Activated CD8-positive, alpha-beta memory T cell treated with anti-CD3 and anti-CD28 coated beads, Interleukin-2, amount 10 ng/mL, durations not matched to agents 7 days and 5 days (primary cell): ENCODE results near the gene OTOG. TPM values are rescaled to one million over a fixed set of nuclear protein-coding genes. Genes with fewer than 3 reads are reported as not detected.

Experiments
- ATAC-seq: fragments of 150-1000 bp; cut with Tn5 transposase; one replicate; pipeline ENCODE4 v1.10.0; 2021; ENCODE audit warnings: moderate library complexity
- CTCF ChIA-PET: fragments of 350-600 bp; sonication (Branson Sonifier 250); formaldehyde crosslinking; loops from one replicate; lab custom pipeline; 2021; ENCODE audit warnings: antibody characterized with exemption; lab: Charles Lee
- DNase-seq: peaks from one replicate; pipeline ENCODE4 v3.0.0-alpha.2; 2020
- H3K27ac Mint-ChIP-seq: one replicate; pipeline ENCODE4 v1.8.0; 2021; ENCODE audit warnings: mild to moderate bottlenecking, mixed read lengths
- H3K27me3 Mint-ChIP-seq: one replicate; pipeline ENCODE4 v1.8.0; 2021; ENCODE audit warnings: mixed read lengths
- H3K36me3 Mint-ChIP-seq: one replicate; pipeline ENCODE4 v1.8.0; 2021; ENCODE audit warnings: mild to moderate bottlenecking, mixed read lengths
- H3K4me1 Mint-ChIP-seq: one replicate; pipeline ENCODE4 v1.8.0; 2021; ENCODE audit warnings: mixed read lengths
- H3K4me3 Mint-ChIP-seq: one replicate; pipeline ENCODE4 v1.8.0; 2021; ENCODE audit warnings: mild to moderate bottlenecking, moderate library complexity, mixed read lengths
- H3K9me3 Mint-ChIP-seq: one replicate; pipeline ENCODE4 v1.8.0; 2022; ENCODE audit warnings: low read depth, mixed read lengths
- total RNA-seq, 2 experiments: library from RNA; stranded (reverse); gene quantifications; one replicate each; pipeline ENCODE4 v1.2.3, GENCODE V29; 2021

OTOG gene
- total RNA-seq, 2 experiments from 2014 or later, result not detected

DNA sequence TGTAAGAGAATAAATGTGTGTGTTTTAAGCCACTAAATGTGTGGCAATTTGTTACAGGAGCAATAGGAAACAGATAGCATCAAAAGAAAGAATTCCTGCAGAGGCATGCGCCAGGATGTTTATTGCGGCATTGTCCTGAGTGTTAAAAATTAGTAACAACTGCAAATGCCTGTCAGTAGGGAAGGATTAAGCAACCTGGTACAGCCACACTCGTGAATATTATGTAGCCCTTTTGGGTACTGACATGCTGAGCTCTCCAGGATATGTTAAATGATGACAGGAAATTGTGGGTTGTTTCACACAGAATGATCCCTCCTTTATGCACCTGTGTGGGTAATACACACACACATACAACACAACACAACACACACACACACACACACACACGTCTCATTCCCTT is 102.6 kb downstream of the OTOG start:
- Mint-ChIP-seq H3K9me3 (no peaks in the 10 kb centered on the region), H3K4me1 (no peaks in the 10 kb centered on the region), H3K36me3 (no peaks in the 10 kb centered on the region), H3K27ac (no peak overlapping the region), H3K4me3 (no peak overlapping the region), H3K27me3 (peaks cover 22% of the 10 kb centered on the region)
- ATAC-seq (no peak), DNase-seq (no peak)
- CTCF ChIA-PET, result no interaction called here

DNA sequence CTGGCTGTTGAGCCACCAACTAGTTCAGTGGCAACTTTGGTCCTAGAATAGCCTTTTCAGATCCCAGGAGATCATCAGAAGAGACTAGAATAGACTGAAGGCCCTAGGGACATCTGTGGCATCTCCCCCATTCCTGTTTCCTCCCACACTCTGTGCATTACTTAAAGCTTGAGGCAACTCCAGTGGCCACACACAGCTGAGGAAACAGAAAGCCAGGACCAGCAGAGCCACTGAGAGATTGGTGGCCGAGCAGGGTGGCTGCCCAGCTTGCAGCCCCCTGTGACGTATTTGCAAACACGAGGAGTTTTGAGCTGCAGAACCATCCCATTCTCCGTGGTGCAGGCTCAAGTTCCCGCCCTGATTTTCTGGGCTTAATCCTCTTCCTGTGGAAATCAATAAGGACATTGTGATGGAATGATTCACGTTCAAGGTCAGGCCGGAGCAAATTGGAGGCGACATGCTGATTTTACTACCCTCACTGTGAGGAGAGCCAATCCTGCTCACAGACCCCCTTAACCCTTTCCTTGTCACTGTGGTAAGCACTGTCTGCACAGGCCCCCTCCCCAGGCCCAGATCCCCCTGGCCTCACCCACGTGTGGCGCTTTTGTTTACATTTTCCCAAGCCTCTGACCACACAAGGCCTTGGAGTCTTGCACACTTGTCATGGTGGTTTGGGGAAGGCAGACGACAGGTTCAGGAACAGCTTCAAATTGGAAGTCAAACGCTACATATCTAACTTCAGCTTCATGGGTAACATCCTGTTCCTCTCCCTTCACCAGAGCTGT is 103.3 kb downstream of the OTOG start:
- no peak overlapping the region for H3K27ac Mint-ChIP-seq
- H3K9me3 Mint-ChIP-seq, result no peaks in the 10 kb centered on the region
- no peak for DNase-seq
- ATAC-seq, result no peak
- H3K4me1 Mint-ChIP-seq, result no peaks in the 10 kb centered on the region
- peaks cover 22% of the 10 kb centered on the region for H3K27me3 Mint-ChIP-seq
- H3K4me3 Mint-ChIP-seq, result no peak overlapping the region
- no peaks in the 10 kb centered on the region for H3K36me3 Mint-ChIP-seq
- CTCF ChIA-PET, result no interaction called here

DNA sequence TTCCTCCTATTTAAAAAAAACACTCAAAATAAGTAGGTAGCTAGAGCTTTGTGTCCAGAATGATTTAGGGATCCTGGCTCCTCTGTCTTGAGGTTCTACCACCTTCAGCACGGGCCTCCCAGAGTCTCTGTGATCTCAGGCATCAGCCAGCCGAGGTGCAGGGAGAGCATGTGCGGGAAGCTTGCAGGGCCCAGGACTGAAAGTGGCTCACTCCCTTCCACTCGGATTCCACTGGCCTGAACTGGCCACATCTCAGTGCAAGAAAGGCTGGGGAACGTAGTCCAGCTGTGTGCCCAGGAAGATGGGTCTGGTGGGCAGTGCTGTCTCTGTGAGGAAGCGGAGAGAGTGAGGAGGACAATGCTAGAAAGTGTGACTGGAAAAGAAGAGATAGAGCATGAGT is 104.0 kb downstream of the OTOG start:
- Mint-ChIP-seq H3K4me3 (no peak overlapping the region), H3K9me3 (peaks cover 3% of the 10 kb centered on the region), H3K4me1 (no peaks in the 10 kb centered on the region), H3K27me3 (peaks cover 22% of the 10 kb centered on the region), H3K36me3 (no peaks in the 10 kb centered on the region), H3K27ac (no peak overlapping the region)
- ATAC-seq (no peak), DNase-seq (no peak)
- CTCF ChIA-PET, result no interaction called here

DNA sequence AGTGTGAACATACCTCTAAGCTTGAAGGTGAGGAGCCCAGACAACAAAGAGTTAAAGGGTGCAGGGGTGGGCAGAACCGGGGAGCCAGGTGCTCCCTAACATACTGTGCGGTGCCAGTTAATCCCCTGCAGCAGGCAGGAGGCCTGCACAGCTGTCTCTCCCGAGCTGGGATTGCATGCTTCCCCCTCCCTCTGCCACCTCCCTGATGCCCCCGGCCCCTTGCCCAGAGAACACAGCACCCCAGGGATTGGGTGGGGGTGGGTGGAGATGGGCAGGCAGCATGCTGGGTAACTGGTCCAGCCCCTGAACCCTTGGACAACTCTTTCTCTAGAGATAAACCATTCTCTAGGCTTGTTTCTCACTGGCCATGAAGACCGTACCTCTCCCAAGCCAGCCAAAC is 104.6 kb downstream of the OTOG start:
- DNase-seq (no peak), ATAC-seq (no peak)
- Mint-ChIP-seq H3K9me3 (peaks cover 3% of the 10 kb centered on the region), H3K4me1 (no peaks in the 10 kb centered on the region), H3K4me3 (no peak overlapping the region), H3K27me3 (peaks cover 22% of the 10 kb centered on the region), H3K27ac (no peak overlapping the region), H3K36me3 (no peaks in the 10 kb centered on the region)
- CTCF ChIA-PET, result no interaction called here

DNA sequence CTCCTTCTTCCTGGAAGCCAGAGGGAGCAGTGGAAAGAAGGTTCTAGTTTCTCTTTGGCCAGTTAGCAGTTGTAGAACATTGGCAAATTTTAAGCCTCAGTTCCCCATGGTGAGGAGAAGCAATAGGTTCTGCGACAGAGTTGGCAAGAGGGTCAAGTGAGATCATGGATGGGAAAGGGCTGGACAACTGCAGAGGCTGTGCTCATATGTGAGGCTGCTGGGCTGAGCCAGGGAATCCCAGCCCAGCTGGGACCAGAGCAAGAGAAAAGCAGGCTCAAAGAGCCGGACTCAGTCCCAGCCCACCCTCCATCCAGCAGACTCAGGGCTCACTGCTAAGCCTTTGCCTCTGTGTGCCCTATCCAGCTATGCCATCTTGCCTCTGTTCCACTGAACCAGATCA is 105.5 kb downstream of the OTOG start:
- ATAC-seq (no peak), DNase-seq (no peak)
- Mint-ChIP-seq H3K27me3 (peaks cover 27% of the 10 kb centered on the region), H3K27ac (no peak overlapping the region), H3K9me3 (peaks cover 3% of the 10 kb centered on the region), H3K4me3 (no peak overlapping the region), H3K36me3 (no peaks in the 10 kb centered on the region), H3K4me1 (no peaks in the 10 kb centered on the region)
- CTCF ChIA-PET, result no interaction called here

DNA sequence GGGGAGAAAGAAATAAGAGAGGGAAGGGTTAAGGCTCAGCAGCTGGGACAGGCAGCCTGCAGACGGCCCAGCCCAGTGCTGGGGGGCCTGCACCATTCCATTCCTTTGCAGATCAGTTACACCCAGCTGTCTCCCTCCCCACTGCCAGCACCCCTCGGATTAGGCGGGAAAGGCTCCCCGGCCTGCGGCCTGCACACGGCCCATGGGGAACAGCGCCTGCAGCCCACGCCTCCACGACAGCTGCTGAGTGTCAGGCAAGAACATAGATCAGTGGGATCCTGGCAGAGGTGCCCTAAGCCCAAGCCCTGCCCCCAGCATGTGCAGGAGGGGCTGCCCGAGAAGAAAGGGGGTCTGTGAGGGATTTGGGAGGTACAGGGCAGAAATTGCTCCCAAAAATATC is 106.6 kb downstream of the OTOG start:
- CTCF ChIA-PET, result no interaction called here
- H3K36me3 Mint-ChIP-seq, result no peaks in the 10 kb centered on the region
- H3K27me3 Mint-ChIP-seq, result peaks cover 35% of the 10 kb centered on the region
- H3K4me3 Mint-ChIP-seq, result no peak overlapping the region
- DNase-seq (no peak), ATAC-seq (no peak)
- no peaks in the 10 kb centered on the region for H3K4me1 Mint-ChIP-seq
- peaks cover 3% of the 10 kb centered on the region for H3K9me3 Mint-ChIP-seq
- no peak overlapping the region for H3K27ac Mint-ChIP-seq

DNA sequence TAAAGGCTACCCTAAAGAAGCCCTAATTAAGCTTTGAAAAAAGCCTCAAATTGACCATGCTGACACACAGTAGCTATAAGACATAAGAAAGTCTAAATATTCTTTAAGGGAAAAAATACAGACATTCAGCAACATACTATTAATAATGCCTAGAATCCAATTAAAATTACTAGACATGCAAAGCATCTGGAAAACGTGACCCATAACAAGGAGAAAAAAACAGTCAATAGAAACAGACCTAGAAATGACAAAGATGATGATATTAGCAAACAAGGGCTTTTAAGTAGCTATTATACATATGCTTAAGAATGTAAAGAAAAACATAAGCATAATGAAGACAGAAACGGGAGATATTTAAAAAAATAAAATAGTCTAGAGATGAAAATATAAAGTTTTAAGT is 108.6 kb downstream of the OTOG start:
- H3K36me3 Mint-ChIP-seq, result no peaks in the 10 kb centered on the region
- H3K4me3 Mint-ChIP-seq, result no peak overlapping the region
- H3K9me3 Mint-ChIP-seq, result peaks cover 3% of the 10 kb centered on the region
- CTCF ChIA-PET, result interaction anchor here (0.6 kb wide), 1 partner anchor 380 kb away, joined by 3 read pairs; no protein-coding TSS in a partner anchor
- ATAC-seq (no peak), DNase-seq (no peak)
- no peak overlapping the region for H3K27ac Mint-ChIP-seq
- H3K4me1 Mint-ChIP-seq, result no peaks in the 10 kb centered on the region
- peaks cover 40% of the 10 kb centered on the region for H3K27me3 Mint-ChIP-seq

DNA sequence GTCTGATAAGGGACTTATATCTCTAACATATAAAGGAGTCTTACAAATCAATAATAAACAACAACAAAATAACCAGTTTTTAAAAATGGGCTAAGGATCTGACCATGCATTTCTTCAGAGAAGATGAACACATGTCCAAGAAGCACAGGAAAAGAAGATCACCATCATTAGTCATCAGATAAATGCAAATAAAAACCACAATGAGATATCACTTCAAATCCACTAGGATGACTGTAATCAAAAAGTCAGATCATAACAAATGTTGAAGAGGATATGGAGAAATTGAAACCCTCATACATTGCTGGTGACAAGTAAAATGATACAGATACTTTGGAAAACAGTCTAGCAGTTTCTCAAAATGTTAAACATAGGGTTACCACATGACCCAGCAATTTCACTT is 111.2 kb downstream of the OTOG start:
- ATAC-seq (no peak), DNase-seq (no peak)
- H3K27ac Mint-ChIP-seq, result no peak overlapping the region
- H3K36me3 Mint-ChIP-seq, result no peaks in the 10 kb centered on the region
- CTCF ChIA-PET, result no interaction called here
- no peaks in the 10 kb centered on the region for H3K4me1 Mint-ChIP-seq
- peaks cover 37% of the 10 kb centered on the region for H3K27me3 Mint-ChIP-seq
- peaks cover 3% of the 10 kb centered on the region for H3K9me3 Mint-ChIP-seq
- H3K4me3 Mint-ChIP-seq, result no peak overlapping the region

DNA sequence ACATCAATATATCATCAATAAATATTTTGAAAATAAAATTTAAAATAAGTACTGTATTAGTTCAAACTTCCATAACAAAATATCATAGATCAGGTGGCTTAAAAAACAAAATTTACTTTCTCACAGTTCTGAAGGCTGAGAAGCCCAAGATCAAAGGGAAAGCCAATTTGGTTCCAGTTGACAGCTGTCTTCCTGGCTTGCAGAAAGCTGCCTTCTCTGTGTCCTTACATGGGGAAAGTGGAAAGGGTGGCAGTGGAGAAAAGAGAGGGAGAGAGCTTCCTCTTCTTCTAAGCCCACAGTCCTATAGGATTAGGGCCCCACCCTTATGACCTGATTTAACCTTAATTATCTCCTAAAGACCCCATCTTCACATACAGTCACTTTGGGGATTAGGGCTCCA is 121.1 kb downstream of the OTOG start:
- ATAC-seq, result no peak
- no peak for DNase-seq
- H3K9me3 Mint-ChIP-seq, result no peaks in the 10 kb centered on the region
- no peak overlapping the region for H3K4me3 Mint-ChIP-seq
- H3K27ac Mint-ChIP-seq, result no peak overlapping the region
- H3K4me1 Mint-ChIP-seq, result no peaks in the 10 kb centered on the region
- CTCF ChIA-PET, result no interaction called here
- no peaks in the 10 kb centered on the region for H3K36me3 Mint-ChIP-seq
- H3K27me3 Mint-ChIP-seq, result peaks cover 27% of the 10 kb centered on the region

DNA sequence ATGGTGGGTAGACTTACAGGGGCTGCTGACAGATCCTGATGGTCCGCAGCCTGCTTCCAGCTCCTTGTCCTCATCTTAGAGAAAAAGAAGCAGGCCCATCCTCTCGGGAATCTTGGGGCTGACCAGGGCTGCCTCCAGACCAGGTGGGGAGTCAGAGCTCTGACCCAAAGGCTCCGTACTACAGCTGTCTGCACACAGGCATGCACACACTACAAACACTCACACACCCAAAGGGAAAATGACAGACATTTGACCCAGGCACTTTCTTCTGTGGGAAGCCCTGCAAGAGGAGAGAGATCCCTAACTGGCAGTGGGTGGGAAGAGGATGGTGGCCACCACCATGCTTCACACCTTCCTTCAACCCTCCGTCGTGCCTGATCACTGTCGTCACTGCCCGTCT is 125.4 kb downstream of the OTOG start:
- ATAC-seq (no peak), DNase-seq (no peak)
- Mint-ChIP-seq H3K27me3 (peaks cover 29% of the 10 kb centered on the region), H3K27ac (no peak overlapping the region), H3K4me1 (no peaks in the 10 kb centered on the region), H3K36me3 (no peaks in the 10 kb centered on the region), H3K4me3 (no peak overlapping the region), H3K9me3 (peaks cover 6% of the 10 kb centered on the region)
- CTCF ChIA-PET, result no interaction called here

DNA sequence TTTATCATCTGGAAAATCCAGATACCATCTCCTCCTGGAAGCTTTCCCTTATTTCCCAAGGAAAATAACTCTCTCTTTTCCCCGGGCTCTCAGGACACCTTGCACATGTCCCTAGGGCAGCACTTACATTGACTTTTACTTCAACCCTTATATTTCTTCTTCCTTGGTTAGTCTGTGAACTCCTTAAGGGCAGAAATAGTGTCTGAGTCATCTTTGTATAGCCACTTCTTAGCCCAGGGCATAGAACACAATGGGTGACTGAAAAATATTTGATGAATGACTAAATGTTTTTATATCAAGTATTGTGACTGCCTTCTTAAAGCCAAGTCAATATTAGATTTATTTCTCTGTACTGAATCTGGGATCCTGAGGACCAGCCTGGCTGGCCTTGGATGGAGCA is 126.9 kb downstream of the OTOG start:
- H3K36me3 Mint-ChIP-seq, result no peaks in the 10 kb centered on the region
- H3K9me3 Mint-ChIP-seq, result peaks cover 6% of the 10 kb centered on the region
- ATAC-seq, result no peak
- no peak overlapping the region for H3K4me3 Mint-ChIP-seq
- H3K27ac Mint-ChIP-seq, result no peak overlapping the region
- no peak for DNase-seq
- CTCF ChIA-PET, result no interaction called here
- no peaks in the 10 kb centered on the region for H3K4me1 Mint-ChIP-seq
- H3K27me3 Mint-ChIP-seq, result peaks cover 27% of the 10 kb centered on the region

DNA sequence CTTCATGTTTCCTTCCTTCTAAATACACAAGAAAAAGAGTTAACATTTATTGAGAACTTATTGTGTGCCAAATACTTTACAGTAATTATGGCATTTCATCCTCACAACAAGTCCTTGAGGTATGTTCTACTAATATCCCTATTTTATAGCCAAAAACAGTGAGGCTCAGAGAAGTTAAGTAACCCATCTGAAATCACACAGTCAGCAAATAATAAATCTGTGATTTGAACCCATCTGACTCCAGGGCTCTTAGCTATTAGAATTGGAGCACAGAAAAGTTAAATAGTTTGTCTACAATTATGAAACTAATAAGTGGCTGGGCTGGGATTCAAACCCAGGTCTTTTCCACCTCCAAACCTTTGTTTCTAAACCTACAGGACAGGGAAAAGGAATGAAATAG is 135.8 kb downstream of the OTOG start:
- no peaks in the 10 kb centered on the region for H3K9me3 Mint-ChIP-seq
- ATAC-seq, result no peak
- H3K36me3 Mint-ChIP-seq, result no peaks in the 10 kb centered on the region

DNA sequence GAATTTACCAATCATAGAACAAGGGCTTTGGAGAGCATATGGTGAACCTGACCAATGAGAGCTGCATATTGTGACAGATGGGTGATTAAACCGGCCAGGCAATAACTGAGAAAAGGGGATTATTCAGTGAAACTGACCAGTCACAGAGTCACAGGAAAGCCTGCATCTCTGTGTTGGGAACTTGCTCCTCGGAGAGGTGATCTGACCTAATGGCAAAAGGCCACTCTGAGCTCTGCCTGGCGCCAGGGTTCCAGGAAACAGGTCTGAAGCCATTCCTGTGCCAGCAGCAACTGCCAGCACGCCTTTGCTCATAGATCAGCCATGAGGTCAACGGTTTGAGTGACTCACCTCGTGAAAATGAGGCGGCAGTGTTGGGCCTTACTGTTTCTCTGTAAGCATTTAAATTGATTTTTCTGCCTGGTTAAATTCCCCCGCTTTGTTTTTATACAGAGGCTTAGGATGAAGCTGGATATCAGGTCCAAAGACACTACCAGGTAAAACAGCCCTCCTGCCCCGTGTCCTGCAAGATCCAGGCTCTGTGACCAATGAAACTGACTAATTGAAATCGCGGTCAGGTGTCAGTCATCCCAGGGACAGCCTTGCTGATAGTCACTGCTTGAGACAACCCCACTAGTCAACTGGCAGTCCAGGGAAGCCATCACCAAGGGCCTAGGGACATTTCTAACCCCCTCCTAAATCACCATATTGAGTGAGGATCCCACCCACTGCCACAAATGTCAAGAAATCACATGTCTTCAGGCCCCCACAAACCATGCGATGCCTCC is 136.5 kb downstream of the OTOG start:
- CTCF ChIA-PET, result no interaction called here
- ATAC-seq, result no peak
- H3K4me3 Mint-ChIP-seq, result no peak overlapping the region
- H3K4me1 Mint-ChIP-seq, result no peaks in the 10 kb centered on the region
- no peaks in the 10 kb centered on the region for H3K9me3 Mint-ChIP-seq
- no peak for DNase-seq
- H3K27me3 Mint-ChIP-seq, result peaks cover 32% of the 10 kb centered on the region
- no peaks in the 10 kb centered on the region for H3K36me3 Mint-ChIP-seq
- H3K27ac Mint-ChIP-seq, result no peak overlapping the region

More for the DNA sequence above, 135.8 kb downstream of the OTOG start:
- Mint-ChIP-seq H3K27ac (no peak overlapping the region), H3K4me3 (no peak overlapping the region), H3K4me1 (no peaks in the 10 kb centered on the region), H3K27me3 (peaks cover 32% of the 10 kb centered on the region)
- CTCF ChIA-PET, result no interaction called here
- DNase-seq, result no peak

DNA sequence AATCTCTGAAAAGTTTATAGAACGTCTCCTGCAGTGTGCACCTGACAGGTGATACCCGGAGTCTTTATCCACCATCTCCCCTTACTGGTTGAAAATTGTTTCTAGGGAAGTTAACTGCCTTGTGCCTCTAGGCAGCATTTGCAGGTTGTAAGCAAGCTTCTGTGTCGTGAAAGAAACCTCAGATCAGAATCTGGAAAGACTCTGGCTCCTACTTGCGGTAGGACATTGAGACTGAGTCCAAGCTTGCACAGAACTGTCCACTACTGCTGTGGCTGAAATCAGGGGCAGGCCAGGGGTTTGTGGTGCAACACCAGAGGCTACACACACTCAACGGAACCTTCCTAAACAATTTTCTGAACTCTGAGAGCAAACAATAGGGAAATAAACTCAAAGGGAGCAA is 137.5 kb downstream of the OTOG start:
- no peaks in the 10 kb centered on the region for H3K9me3 Mint-ChIP-seq
- no peaks in the 10 kb centered on the region for H3K4me1 Mint-ChIP-seq
- H3K27me3 Mint-ChIP-seq, result peaks cover 32% of the 10 kb centered on the region
- no peaks in the 10 kb centered on the region for H3K36me3 Mint-ChIP-seq
- H3K4me3 Mint-ChIP-seq, result no peak overlapping the region
- no peak overlapping the region for H3K27ac Mint-ChIP-seq
- CTCF ChIA-PET, result no interaction called here
- no peak for DNase-seq
- no peak for ATAC-seq
